ENCODE measurements around the gene PSME1. TPM values are rescaled to one million over a fixed set of nuclear protein-coding genes. Genes with fewer than 3 reads are reported as not detected.

The PSME1 gene
- total and polyA plus RNA-seq, 2 experiments from 2014 or later: 61.1 to 215 TPM

- TF ChIP-seq ZNF462 (CRISPR knock-in tag; IDR thresholded peaks at IDR 0.05) (no peak), EZH2 (IDR thresholded peaks at IDR 0.05; ENCODE audit: low read depth, unreplicated experiment) (no peak), ZNF114 (CRISPR knock-in tag; IDR thresholded peaks at IDR 0.05) (no peak), NANOG (IDR thresholded peaks at IDR 0.05; ENCODE audit: borderline replicate concordance) (no peak)
These were observed 47.1 kb downstream of the PSME1 start (continued) for GRCh38 chr14:24183014-24183481.

GRCh38 chr14:24184104-24184970 is 48.3 kb downstream of the PSME1 start:
- no peaks in the 10 kb centered on the region; the same call in 1 of the 2 replicates for H3K36me3 ChIP-seq (ENCODE audit: insufficient read depth)
- no peaks in the 10 kb centered on the region; the same call in 1 of the 2 replicates for H3F3A ChIP-seq (replicated peaks; ENCODE audit: low read depth)
- Mint-ChIP-seq H3K36me3 (ENCODE audit: low read depth) (peaks cover 80% of the 10 kb centered on the region), H3K27ac (no peak overlapping the region), H3K9me3 (peaks cover 3% of the 10 kb centered on the region; the same call in 2 of the 3 replicates), H3K4me1 (peaks cover 15% of the 10 kb centered on the region), H3K27me3 (ENCODE audit: insufficient read depth, low read depth, poor library complexity) (peaks cover 32% of the 10 kb centered on the region), H3K4me3 (no peak overlapping the region)
- H3K4me3 ChIP-seq: no peak overlapping the region
- no peak for DNase-seq (ENCODE audit: low spot score)
- H4K20me1 ChIP-seq (replicated peaks; ENCODE audit: insufficient read depth): peaks cover 6% of the 10 kb centered on the region
- H3K4me1 ChIP-seq (ENCODE audit: insufficient read depth): peaks cover 8% of the 10 kb centered on the region
- H3K27ac ChIP-seq (ENCODE audit: low read depth): no peak overlapping the region
- H3K4me2 ChIP-seq: no peak overlapping the region
- no peak for TF ChIP-seq EZH2phosphoT487 (IDR thresholded peaks at IDR 0.05; ENCODE audit: unreplicated experiment)
- no peak for TF ChIP-seq REST (IDR thresholded peaks at IDR 0.05; ENCODE audit: unreplicated experiment)
- H3K9me2 ChIP-seq (ENCODE audit: insufficient read depth): no peaks in the 10 kb centered on the region
- no peak overlapping the region for H2AFZ ChIP-seq
- no peak for ATAC-seq
- H3K27me3 ChIP-seq (ENCODE audit: insufficient read depth): no peaks in the 10 kb centered on the region
- H3K79me2 ChIP-seq (replicated peaks; ENCODE audit: insufficient read depth): peaks cover 13% of the 10 kb centered on the region; the same call in 1 of the 2 replicates
